WTC11 (cell line): Measurements from ENCODE around the gene NOL9. TPM values are rescaled to one million over a fixed set of nuclear protein-coding genes. Genes with fewer than 3 reads are reported as not detected.

Experiments
- ATAC-seq: fragments of 200-7000 bp; cut with Tn5 transposase; 2 replicates; pipeline ENCODE4 v1.10.0; 2021; ENCODE audit warnings: mild to moderate bottlenecking, moderate library complexity
- CTCF ChIA-PET: fragments of 300-600 bp; sonication (Branson Sonifier 250); formaldehyde crosslinking; loops from one replicate; lab custom pipeline; 2021; ENCODE audit warnings: antibody characterized with exemption; lab: Charles Lee
- POLR2A ChIA-PET: fragments of 350-600 bp; sonication (Branson Sonifier 250); formaldehyde crosslinking; loops from one replicate; lab custom pipeline; 2021; ENCODE audit warnings: antibody characterized with exemption; lab: Charles Lee
- DNase-seq: peaks from one replicate; pipeline ENCODE4 v3.0.0; 2021; ENCODE audit warnings: low spot score
- H3K27ac Mint-ChIP-seq: 2 replicates; pipeline ENCODE4 v1.8.0; 2021; ENCODE audit warnings: mixed read lengths
- H3K27me3 Mint-ChIP-seq: 2 replicates; pipeline ENCODE4 v1.8.0; 2021; ENCODE audit warnings: low read depth, mild to moderate bottlenecking, moderate library complexity, mixed read lengths
- H3K36me3 Mint-ChIP-seq: 2 replicates; pipeline ENCODE4 v1.8.0; 2021; ENCODE audit warnings: mixed read lengths
- H3K4me1 Mint-ChIP-seq: 2 replicates; pipeline ENCODE4 v1.8.0; 2022; ENCODE audit warnings: mixed read lengths
- H3K4me3 Mint-ChIP-seq: 2 replicates; pipeline ENCODE4 v1.8.0; 2021; ENCODE audit warnings: mild to moderate bottlenecking, moderate library complexity, mixed read lengths
- H3K9me3 Mint-ChIP-seq: 2 replicates; pipeline ENCODE4 v1.8.0; 2021; ENCODE audit warnings: mixed read lengths
- ATF1 ChIP-seq: sonication (generic); formaldehyde crosslinking; IDR thresholded peaks from 2 replicates; pipeline ENCODE4 v1.8.1; 2023; ENCODE audit warnings: mild to moderate bottlenecking, moderate library complexity, missing genetic modification reagents
- CTCF ChIP-seq: fragments of 200-600 bp; IDR thresholded peaks from 2 replicates; pipeline ENCODE4 v1.8.0; 2022; ENCODE audit warnings: antibody characterized with exemption
- ERG ChIP-seq: fragments of 250-450 bp; sonication (Bioruptor Pico); IDR thresholded peaks from 2 replicates; pipeline ENCODE4 v1.8.0; 2021; ENCODE audit warnings: mild to moderate bottlenecking
- FOXP1 ChIP-seq: sonication (generic); formaldehyde crosslinking; IDR thresholded peaks from 2 replicates; pipeline ENCODE4 v1.8.0; 2022; ENCODE audit warnings: missing genetic modification reagents, mild to moderate bottlenecking, moderate library complexity, borderline replicate concordance
- GABPB1 ChIP-seq: sonication (generic); formaldehyde crosslinking; IDR thresholded peaks from 2 replicates; pipeline ENCODE4 v1.8.1; 2023; ENCODE audit warnings: mild to moderate bottlenecking, missing genetic modification reagents
- GTF2I ChIP-seq: fragments of 250-450 bp; sonication (Bioruptor Pico); conservative IDR thresholded peaks from 2 replicates; pipeline ENCODE4 v1.4.0; 2021; ENCODE audit warnings: mild to moderate bottlenecking
- JUN ChIP-seq: sonication (generic); formaldehyde crosslinking; IDR thresholded peaks from 2 replicates; pipeline ENCODE4 v1.8.0; 2023; ENCODE audit warnings: mild to moderate bottlenecking, missing genetic modification reagents
- NR1H2 ChIP-seq: sonication (generic); formaldehyde crosslinking; IDR thresholded peaks from 2 replicates; pipeline ENCODE4 v1.9.0; 2021; ENCODE audit warnings: mild to moderate bottlenecking, moderate library complexity, missing genetic modification reagents
- PRRX2 ChIP-seq: fragments of 250-450 bp; sonication (Bioruptor Pico); IDR thresholded peaks from 2 replicates; pipeline ENCODE4 v1.8.0; 2021; ENCODE audit warnings: mild to moderate bottlenecking
- RELA ChIP-seq: sonication (generic); formaldehyde crosslinking; IDR thresholded peaks from 2 replicates; pipeline ENCODE4 v1.8.1; 2022; ENCODE audit warnings: missing genetic modification reagents, mild to moderate bottlenecking, borderline replicate concordance
- RORB ChIP-seq: fragments of 250-450 bp; sonication (Bioruptor Pico); IDR thresholded peaks from 2 replicates; pipeline ENCODE4 v1.9.0; 2021; ENCODE audit warnings: mild to moderate bottlenecking
- STAT6 ChIP-seq: sonication (generic); formaldehyde crosslinking; conservative IDR thresholded peaks from 2 replicates; pipeline ENCODE4 v1.8.1; 2023; ENCODE audit warnings: mild to moderate bottlenecking, low read depth, missing genetic modification reagents, moderate library complexity
- TP53 ChIP-seq: sonication (generic); formaldehyde crosslinking; IDR thresholded peaks from 2 replicates; pipeline ENCODE4 v1.8.1; 2023; ENCODE audit warnings: mild to moderate bottlenecking, missing genetic modification reagents
- USF1 ChIP-seq: sonication (generic); formaldehyde crosslinking; IDR thresholded peaks from 2 replicates; pipeline ENCODE4 v1.8.0; 2022; ENCODE audit warnings: mild to moderate bottlenecking, missing genetic modification reagents
- ZNF121 ChIP-seq: sonication (generic); formaldehyde crosslinking; IDR thresholded peaks from 2 replicates; pipeline ENCODE4 v1.8.0; 2023; ENCODE audit warnings: missing genetic modification reagents
- ZNF219 ChIP-seq: sonication (generic); formaldehyde crosslinking; IDR thresholded peaks from 2 replicates; pipeline ENCODE4 v1.8.0; 2023; ENCODE audit warnings: missing genetic modification reagents, mild to moderate bottlenecking, borderline replicate concordance
- ZNF396 ChIP-seq: fragments of 250-450 bp; sonication (Bioruptor Pico); IDR thresholded peaks from 2 replicates; pipeline ENCODE4 v1.8.0; 2021; ENCODE audit warnings: mild to moderate bottlenecking, moderate library complexity, borderline replicate concordance
- total RNA-seq: library from RNA; stranded (reverse); gene quantifications from 3 replicates; pipeline ENCODE4 v1.2.3, GENCODE V29; 2021
- TF ChIP-seq, protein P1 (sequence below): sonication (generic); formaldehyde crosslinking; IDR thresholded peaks from 2 replicates; pipeline ENCODE4 v1.8.1; 2023; ENCODE audit warnings: mild to moderate bottlenecking, missing genetic modification reagents
- TF ChIP-seq, protein P2 (sequence below): sonication (generic); formaldehyde crosslinking; IDR thresholded peaks from 2 replicates; pipeline ENCODE4 v1.8.1; 2023; ENCODE audit warnings: mild to moderate bottlenecking, missing genetic modification reagents, moderate library complexity
- TF ChIP-seq, protein P3 (sequence below): sonication (generic); formaldehyde crosslinking; IDR thresholded peaks from 2 replicates; pipeline ENCODE4 v1.8.1; 2023; ENCODE audit warnings: mild to moderate bottlenecking, missing genetic modification reagents, moderate library complexity

NOL9 gene
- total RNA-seq, 1 experiment from 2014 or later = 37.4 TPM

DNA sequence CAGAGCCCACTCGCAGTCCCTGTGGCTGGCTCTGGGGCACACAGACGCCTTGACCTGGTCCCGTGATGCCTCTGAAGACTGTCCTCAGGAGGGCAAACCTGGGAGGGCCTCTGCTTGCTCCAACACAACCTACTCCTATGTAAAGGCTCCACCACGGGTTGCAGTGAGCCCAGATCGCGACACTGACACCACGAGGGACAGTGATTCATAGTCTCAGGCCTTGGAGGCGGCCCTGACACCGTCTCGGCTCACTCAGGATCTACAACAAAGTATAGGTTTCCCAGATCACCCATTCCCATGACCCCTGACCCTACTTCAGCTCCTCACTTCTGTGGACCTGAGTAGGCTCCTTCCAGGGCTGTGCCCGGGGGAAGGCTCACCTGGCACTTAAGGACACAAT lies 28.0 kb downstream of the NOL9 start (continued):
- TF ChIP-seq ZNF219 (CRISPR knock-in tag) (no peak), JUN (CRISPR knock-in tag) (no peak), RORB (CRISPR knock-in tag) (no peak), FOXP1 (CRISPR knock-in tag) (no peak), CTCF (no peak), PRRX2 (CRISPR knock-in tag) (no peak), ERG (CRISPR knock-in tag) (no peak)

DNA sequence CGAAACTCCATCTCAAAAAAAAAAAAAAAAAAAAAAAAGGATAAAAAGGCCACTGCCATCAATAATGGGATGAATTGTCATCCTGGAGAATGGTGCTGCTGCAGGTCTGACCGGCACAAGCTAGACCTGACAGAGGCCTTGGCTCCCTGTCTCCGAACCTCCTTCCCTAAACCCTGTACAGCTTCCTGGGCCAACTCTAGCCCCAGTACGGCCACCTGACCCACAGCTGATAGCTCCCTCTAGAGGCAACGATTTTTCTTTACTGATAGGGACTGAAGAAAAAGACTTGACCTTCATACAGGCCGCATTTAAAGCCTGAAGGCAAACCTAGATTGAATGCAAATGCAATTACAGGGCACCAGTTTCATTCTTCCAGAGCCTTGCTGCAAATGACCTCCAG lies 30.7 kb downstream of the NOL9 start:
- Mint-ChIP-seq H3K36me3 (peaks cover 23% of the 10 kb centered on the region), H3K27me3 (no peaks in the 10 kb centered on the region), H3K27ac (peak overlapping the region; percentile 67)
- DNase-seq = peak; percentile 60
- ATAC-seq = peak; percentile 67
- TF ChIP-seq USF1 (CRISPR knock-in tag) (peak; percentile 32; the same call in 1 of the 2 replicates), ZNF396 (no peak), CTCF (peak; percentile 41)
- TF ChIP-seq, all 79 proteins: peak for 2
- ChIA-PET CTCF (interaction anchor here (0.5 to 7.7 kb wide), 28 partner anchors 9 to 463 kb away, joined by 3 to 179 read pairs (median 6); partner anchors contain the start of genes HES2, NOL9, PLEKHG5 and TAS1R1), POLR2A (no interaction called here)
- Mint-ChIP-seq H3K9me3 (no peaks in the 10 kb centered on the region), H3K4me3 (no peak overlapping the region), H3K4me1 (peaks cover 30% of the 10 kb centered on the region)

- CTCF ChIA-PET = interaction anchor here (0.8 to 7.7 kb wide), 8 partner anchors 17 to 125 kb away, joined by 3 to 179 read pairs (median 4); partner anchors contain the start of gene PLEKHG5
- Mint-ChIP-seq H3K36me3 (peaks cover 11% of the 10 kb centered on the region; the same call in 1 of the 2 replicates), H3K27ac (peak overlapping the region; percentile 90), H3K4me3 (no peak overlapping the region), H3K27me3 (no peaks in the 10 kb centered on the region), H3K9me3 (no peaks in the 10 kb centered on the region), H3K4me1 (peaks cover 30% of the 10 kb centered on the region)
- POLR2A ChIA-PET = no interaction called here
- ATAC-seq (no peak), DNase-seq (no peak)
- TF ChIP-seq ZNF121 (CRISPR knock-in tag) = no peak
- TF ChIP-seq, protein P1, sequence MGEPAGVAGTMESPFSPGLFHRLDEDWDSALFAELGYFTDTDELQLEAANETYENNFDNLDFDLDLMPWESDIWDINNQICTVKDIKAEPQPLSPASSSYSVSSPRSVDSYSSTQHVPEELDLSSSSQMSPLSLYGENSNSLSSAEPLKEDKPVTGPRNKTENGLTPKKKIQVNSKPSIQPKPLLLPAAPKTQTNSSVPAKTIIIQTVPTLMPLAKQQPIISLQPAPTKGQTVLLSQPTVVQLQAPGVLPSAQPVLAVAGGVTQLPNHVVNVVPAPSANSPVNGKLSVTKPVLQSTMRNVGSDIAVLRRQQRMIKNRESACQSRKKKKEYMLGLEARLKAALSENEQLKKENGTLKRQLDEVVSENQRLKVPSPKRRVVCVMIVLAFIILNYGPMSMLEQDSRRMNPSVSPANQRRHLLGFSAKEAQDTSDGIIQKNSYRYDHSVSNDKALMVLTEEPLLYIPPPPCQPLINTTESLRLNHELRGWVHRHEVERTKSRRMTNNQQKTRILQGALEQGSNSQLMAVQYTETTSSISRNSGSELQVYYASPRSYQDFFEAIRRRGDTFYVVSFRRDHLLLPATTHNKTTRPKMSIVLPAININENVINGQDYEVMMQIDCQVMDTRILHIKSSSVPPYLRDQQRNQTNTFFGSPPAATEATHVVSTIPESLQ = no peak
- TF ChIP-seq, protein P2, sequence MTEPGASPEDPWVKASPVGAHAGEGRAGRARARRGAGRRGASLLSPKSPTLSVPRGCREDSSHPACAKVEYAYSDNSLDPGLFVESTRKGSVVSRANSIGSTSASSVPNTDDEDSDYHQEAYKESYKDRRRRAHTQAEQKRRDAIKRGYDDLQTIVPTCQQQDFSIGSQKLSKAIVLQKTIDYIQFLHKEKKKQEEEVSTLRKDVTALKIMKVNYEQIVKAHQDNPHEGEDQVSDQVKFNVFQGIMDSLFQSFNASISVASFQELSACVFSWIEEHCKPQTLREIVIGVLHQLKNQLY (CRISPR knock-in tag) = no peak
- TF ChIP-seq RELA (CRISPR knock-in tag) = no peak
- no peak for TF ChIP-seq STAT6
- no peak for TF ChIP-seq GTF2I
- TF ChIP-seq, protein P3, sequence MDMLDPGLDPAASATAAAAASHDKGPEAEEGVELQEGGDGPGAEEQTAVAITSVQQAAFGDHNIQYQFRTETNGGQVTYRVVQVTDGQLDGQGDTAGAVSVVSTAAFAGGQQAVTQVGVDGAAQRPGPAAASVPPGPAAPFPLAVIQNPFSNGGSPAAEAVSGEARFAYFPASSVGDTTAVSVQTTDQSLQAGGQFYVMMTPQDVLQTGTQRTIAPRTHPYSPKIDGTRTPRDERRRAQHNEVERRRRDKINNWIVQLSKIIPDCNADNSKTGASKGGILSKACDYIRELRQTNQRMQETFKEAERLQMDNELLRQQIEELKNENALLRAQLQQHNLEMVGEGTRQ (CRISPR knock-in tag) = no peak
- no peak for TF ChIP-seq ATF1 (CRISPR knock-in tag)
- no peak for TF ChIP-seq NR1H2 (CRISPR knock-in tag)
- TF ChIP-seq TP53 = no peak
- no peak for TF ChIP-seq GABPB1
Measured at GRCh38 chr1:6521536-6521935, 32.8 kb downstream of the NOL9 start.
